ENCODE results near the gene KRTAP4-8. TPM values are rescaled to one million over a fixed set of nuclear protein-coding genes. Genes with fewer than 3 reads are reported as not detected.

Gene KRTAP4-8
- total RNA-seq, 6 experiments from 2014 or later: not detected

- Histone ChIP-seq H3K27me3 (no peaks in the 10 kb centered on the region), H3K4me3 (no peak overlapping the region), H3K27ac (no peak overlapping the region), H3K9me3 (no peaks in the 10 kb centered on the region), H3K36me3 (no peaks in the 10 kb centered on the region), H3K4me1 (no peaks in the 10 kb centered on the region)
- DNase-seq (no peak), ATAC-seq (no peak)
- TF ChIP-seq CTCF (IDR thresholded peaks at IDR 0.05) (no peak), POLR2A (IDR thresholded peaks at IDR 0.05) (no peak)
- intact Hi-C loops (cut with DNase I): no loop called here
Measured at GRCh38 chr17:41076788-41077187, 21.2 kb downstream of the KRTAP4-8 start.

- Histone ChIP-seq H3K36me3 (no peaks in the 10 kb centered on the region), H3K4me1 (no peaks in the 10 kb centered on the region), H3K9me3 (no peaks in the 10 kb centered on the region), H3K4me3 (no peak overlapping the region), H3K27ac (no peak overlapping the region), H3K27me3 (no peaks in the 10 kb centered on the region)
- 73% methylated on average over 2 of the region's 2 CpGs for WGBS (ENCODE audit: insufficient coverage, low coverage, low lambda C conversion rate, missing lambda C conversion rate)
- DNase-seq (no peak), ATAC-seq (no peak)
- intact Hi-C loops (cut with DNase I): no loop called here
- TF ChIP-seq POLR2A (IDR thresholded peaks at IDR 0.05) (no peak), CTCF (IDR thresholded peaks at IDR 0.05) (no peak)
Measured at GRCh38 chr17:41073676-41074075, 24.3 kb downstream of the KRTAP4-8 start.

GRCh38 chr17:41071606-41072360 is 26.2 kb downstream of the KRTAP4-8 start:
- H3K4me1 ChIP-seq: no peaks in the 10 kb centered on the region
- 67% methylated on average over 5 of the region's 5 CpGs for WGBS (ENCODE audit: insufficient coverage, low coverage, low lambda C conversion rate, missing lambda C conversion rate)

GRCh38 chr17:41069031-41069430 is 28.9 kb downstream of the KRTAP4-8 start:
- TF ChIP-seq CTCF (IDR thresholded peaks at IDR 0.05) (no peak), POLR2A (IDR thresholded peaks at IDR 0.05) (no peak)
- H3K4me3 ChIP-seq: no peak overlapping the region
- WGBS (ENCODE audit: insufficient coverage, low coverage, low lambda C conversion rate, missing lambda C conversion rate): 54% methylated on average over 3 of the region's 3 CpGs
- intact Hi-C loops (cut with DNase I): no loop called here
- DNase-seq (no peak), ATAC-seq (no peak)
- no peaks in the 10 kb centered on the region for H3K9me3 ChIP-seq
- no peaks in the 10 kb centered on the region for H3K36me3 ChIP-seq
- no peaks in the 10 kb centered on the region for H3K27me3 ChIP-seq
- no peaks in the 10 kb centered on the region for H3K4me1 ChIP-seq
- no peak overlapping the region for H3K27ac ChIP-seq

More at GRCh38 chr17:41071606-41072360, 26.2 kb downstream of the KRTAP4-8 start:
- intact Hi-C loops (cut with DNase I): no loop called here
- Histone ChIP-seq H3K9me3 (no peaks in the 10 kb centered on the region), H3K27me3 (no peaks in the 10 kb centered on the region), H3K36me3 (no peaks in the 10 kb centered on the region), H3K27ac (no peak overlapping the region), H3K4me3 (no peak overlapping the region)
- ATAC-seq (no peak), DNase-seq (no peak)
- TF ChIP-seq CTCF (IDR thresholded peaks at IDR 0.05) (no peak), POLR2A (IDR thresholded peaks at IDR 0.05) (no peak)

GRCh38 chr17:41067281-41067680 is 30.7 kb downstream of the KRTAP4-8 start:
- no peak for TF ChIP-seq POLR2A (IDR thresholded peaks at IDR 0.05)
- TF ChIP-seq CTCF (IDR thresholded peaks at IDR 0.05): no peak
- ATAC-seq: no peak
- Histone ChIP-seq H3K27ac (no peak overlapping the region), H3K36me3 (no peaks in the 10 kb centered on the region), H3K4me1 (no peaks in the 10 kb centered on the region), H3K27me3 (peaks cover 0 to 1% of the 10 kb centered on the region in 2 donors), H3K4me3 (no peak overlapping the region), H3K9me3 (no peaks in the 10 kb centered on the region)
- DNase-seq: no peak
- intact Hi-C loops (cut with DNase I): no loop called here

Measured in right lobe of liver (tissue), 6 donors.